GM23338 (cell line): ENCODE measurements around the gene ELFN2. TPM values are rescaled to one million over a fixed set of nuclear protein-coding genes. Genes with fewer than 3 reads are reported as not detected.

Experiments
- ATAC-seq: fragments of 200-7000 bp; cut with Tn5 transposase; 3 replicates; pipeline ENCODE4 v1.9.1; 2020
- DNase-seq: peaks from one replicate; pipeline ENCODE4 v3.0.0-alpha.2; 2015; ENCODE audit warnings: low spot score
- H2AFZ ChIP-seq: fragments of 200-600 bp; sonication (generic); 2 replicates; pipeline ENCODE4 v1.8.0; 2016; ENCODE audit warnings: antibody characterized with exemption, mild to moderate bottlenecking, moderate library complexity
- H3F3A ChIP-seq: fragments of 200-600 bp; sonication (generic); replicated peaks from 2 replicates; pipeline ENCODE4 v1.8.0; 2017; ENCODE audit warnings: antibody characterized with exemption, mixed run types, low read depth
- H3K27ac ChIP-seq: fragments of 200-600 bp; sonication (generic); 2 replicates; pipeline ENCODE4 v1.6.1; 2016; ENCODE audit warnings: low read depth
- H3K27me3 ChIP-seq: fragments of 200-600 bp; sonication (generic); 2 replicates; pipeline ENCODE4 v1.8.0; 2016; ENCODE audit warnings: mild to moderate bottlenecking, mixed run types, moderate library complexity; ENCODE audit not compliant: insufficient read depth
- H3K36me3 ChIP-seq: fragments of 200-600 bp; sonication (generic); 2 replicates; pipeline ENCODE4 v1.8.0; 2016; ENCODE audit warnings: mild to moderate bottlenecking; ENCODE audit not compliant: insufficient read depth
- H3K4me1 ChIP-seq: fragments of 200-600 bp; sonication (generic); 2 replicates; pipeline ENCODE4 v1.8.0; 2016; ENCODE audit warnings: mild to moderate bottlenecking, moderate library complexity; ENCODE audit not compliant: insufficient read depth
- H3K4me2 ChIP-seq: fragments of 200-600 bp; sonication (generic); 2 replicates; pipeline ENCODE4 v1.7.1; 2017; ENCODE audit warnings: mixed run types
- H3K4me3 ChIP-seq: fragments of 200-600 bp; sonication (generic); 2 replicates; pipeline ENCODE4 v1.6.1; 2016; ENCODE audit warnings: mixed run types
- H3K79me2 ChIP-seq: fragments of 200-600 bp; sonication (generic); replicated peaks from 2 replicates; pipeline ENCODE4 v1.8.0; 2017; ENCODE audit warnings: mild to moderate bottlenecking; ENCODE audit not compliant: insufficient read depth
- H3K9me2 ChIP-seq: fragments of 200-600 bp; sonication (generic); 2 replicates; pipeline ENCODE4 v1.8.0; 2017; ENCODE audit not compliant: insufficient read depth
- H4K20me1 ChIP-seq: fragments of 200-600 bp; sonication (generic); replicated peaks from 2 replicates; pipeline ENCODE4 v1.8.0; 2017; ENCODE audit warnings: mild to moderate bottlenecking; ENCODE audit not compliant: insufficient read depth
- H3K27ac Mint-ChIP-seq: 2 replicates; pipeline ENCODE4 v1.8.0; 2020; ENCODE audit warnings: inconsistent platforms, mild to moderate bottlenecking, moderate library complexity, mixed read lengths
- H3K27me3 Mint-ChIP-seq: 3 replicates; pipeline ENCODE4 v1.8.0; 2022; ENCODE audit warnings: low read depth, mild to moderate bottlenecking, moderate library complexity, mixed read lengths, inconsistent platforms; ENCODE audit not compliant: insufficient read depth, poor library complexity
- H3K36me3 Mint-ChIP-seq: 3 replicates; pipeline ENCODE4 v1.8.0; 2021; ENCODE audit warnings: low read depth, mild to moderate bottlenecking, inconsistent platforms, moderate library complexity, mixed read lengths
- H3K4me1 Mint-ChIP-seq: 3 replicates; pipeline ENCODE4 v1.8.0; 2020; ENCODE audit warnings: mild to moderate bottlenecking, inconsistent platforms, mixed read lengths
- H3K4me3 Mint-ChIP-seq: 3 replicates; pipeline ENCODE4 v1.8.0; 2021; ENCODE audit warnings: moderate library complexity, mild to moderate bottlenecking, inconsistent platforms, mixed read lengths
- H3K9me3 Mint-ChIP-seq: 3 replicates; pipeline ENCODE4 v1.8.0; 2020; ENCODE audit warnings: moderate library complexity, mild to moderate bottlenecking, inconsistent platforms, mixed read lengths
- CREB1 ChIP-seq: fragments of 250-450 bp; sonication (Bioruptor Pico); IDR thresholded peaks from 2 replicates; pipeline ENCODE4 v1.5.0; 2020; ENCODE audit warnings: low read depth, mild to moderate bottlenecking, moderate library complexity
- CTCF ChIP-seq, 2 experiments: fragments of 200-600 bp in 1 of 2; sonication (generic) in 1 of 2; conservative IDR thresholded peaks; 2 replicates each; pipeline versions ENCODE4 v1.5.1 to v1.6.1; 2016 to 2017; ENCODE audit warnings: antibody characterized with exemption in 2 of 2, low read depth in 2 of 2, mild to moderate bottlenecking in 2 of 2, moderate library complexity in 1 of 2
- ETS1 ChIP-seq: IDR thresholded peaks from 2 replicates; pipeline ENCODE4 v1.6.1; 2016; ENCODE audit warnings: antibody characterized with exemption
- EZH2 ChIP-seq: fragments of 200-600 bp; sonication (generic); IDR thresholded peaks from one replicate; pipeline ENCODE4 v1.8.0; 2017; ENCODE audit warnings: antibody characterized with exemption, mild to moderate bottlenecking, low read depth; ENCODE audit not compliant: unreplicated experiment
- EZH2phosphoT487 ChIP-seq: fragments of 200-600 bp; sonication (generic); IDR thresholded peaks from one replicate; pipeline ENCODE4 v1.8.1; 2018; ENCODE audit warnings: antibody characterized with exemption; ENCODE audit not compliant: unreplicated experiment
- JUNB ChIP-seq: IDR thresholded peaks from one replicate; pipeline ENCODE4 v1.6.1; 2016; ENCODE audit warnings: antibody characterized with exemption; ENCODE audit not compliant: unreplicated experiment
- NANOG ChIP-seq: IDR thresholded peaks from 2 replicates; pipeline ENCODE4 v1.6.1; 2016; ENCODE audit warnings: antibody characterized with exemption, borderline replicate concordance
- POLR2AphosphoS5 ChIP-seq: IDR thresholded peaks from 2 replicates; pipeline ENCODE4 v1.6.1; 2016; ENCODE audit warnings: antibody characterized with exemption, low read depth
- REST ChIP-seq: IDR thresholded peaks from one replicate; pipeline ENCODE4 v1.6.1; 2018; ENCODE audit warnings: antibody characterized with exemption; ENCODE audit not compliant: unreplicated experiment
- STAT1 ChIP-seq: IDR thresholded peaks from one replicate; pipeline ENCODE4 v1.6.1; 2016; ENCODE audit warnings: antibody characterized with exemption; ENCODE audit not compliant: unreplicated experiment
- ZNF114 ChIP-seq: fragments of 250-450 bp; sonication (Bioruptor Pico); IDR thresholded peaks from 2 replicates; pipeline ENCODE4 v1.5.0; 2020; ENCODE audit warnings: mild to moderate bottlenecking, moderate library complexity
- ZNF331 ChIP-seq: fragments of 250-450 bp; sonication (Bioruptor Pico); IDR thresholded peaks from 2 replicates; pipeline ENCODE4 v1.5.0; 2020; ENCODE audit warnings: low read depth, mild to moderate bottlenecking, moderate library complexity
- ZNF462 ChIP-seq: fragments of 250-450 bp; sonication (Bioruptor Pico); IDR thresholded peaks from 2 replicates; pipeline ENCODE4 v1.5.0; 2020; ENCODE audit warnings: mild to moderate bottlenecking, moderate library complexity
- polyA plus RNA-seq: library from polyadenylated mRNA; unstranded; fragments of >200 nt; fragmentation: Nextera tagmentation; extraction: Ambion mirVana; gene quantifications from 2 replicates; pipeline ENCODE4 v1.2.1, GENCODE V29; 2016
- total RNA-seq: library from RNA; depleted of rRNA; stranded (reverse); fragments of >200 nt; shearing (Covaris generic); gene quantifications from 2 replicates; pipeline ENCODE4 v1.2.3, GENCODE V29; 2014

ELFN2 gene
- total and polyA plus RNA-seq, 2 experiments from 2014 or later: 0.18 to 0.35 TPM

- Histone ChIP-seq H3K36me3 (no peaks in the 10 kb centered on the region), H3K4me1 (peaks cover 10% of the 10 kb centered on the region), H2AFZ (no peak overlapping the region), H3K4me2 (no peak overlapping the region), H3K9me2 (no peaks in the 10 kb centered on the region), H3F3A (peaks cover 5% of the 10 kb centered on the region; the same call in 1 of the 2 replicates), H3K4me3 (no peak overlapping the region), H4K20me1 (no peaks in the 10 kb centered on the region), H3K79me2 (no peaks in the 10 kb centered on the region), H3K27me3 (peaks cover 10% of the 10 kb centered on the region), H3K27ac (no peak overlapping the region)
- Mint-ChIP-seq H3K27me3 (peaks cover 23% of the 10 kb centered on the region), H3K4me1 (peaks cover 23% of the 10 kb centered on the region), H3K36me3 (no peaks in the 10 kb centered on the region), H3K27ac (no peak overlapping the region), H3K9me3 (no peaks in the 10 kb centered on the region), H3K4me3 (no peak overlapping the region)
- DNase-seq (no peak), ATAC-seq (no peak; the same call in 1 of the 3 replicates)
- no peak for TF ChIP-seq ZNF114 (CRISPR knock-in tag)
- TF ChIP-seq STAT1: no peak
- TF ChIP-seq ZNF462 (CRISPR knock-in tag): no peak
- no peak for TF ChIP-seq ETS1
- TF ChIP-seq NANOG: no peak
- no peak for TF ChIP-seq CTCF (conservative IDR thresholded peaks at IDR 0.05; ENCODE audit: low read depth in 2 of 2)
- no peak for TF ChIP-seq EZH2
- TF ChIP-seq REST: no peak
- no peak for TF ChIP-seq CREB1 (CRISPR knock-in tag)
- no peak for TF ChIP-seq POLR2AphosphoS5
- no peak for TF ChIP-seq EZH2phosphoT487
- TF ChIP-seq ZNF331: no peak
- no peak for TF ChIP-seq JUNB
These were observed 107.8 kb downstream of the ELFN2 start for GRCh38 chr22:37319469-37319868.
